Suprapubic skin (tissue), 4 donors: ENCODE measurements around the gene CMKLR1.

ENCODE experiments used
- CTCF ChIP-seq, 2 donors: fragments of 200-600 bp in 1 of 2; fragments of 450-650 bp in 1 of 2; sonication (generic) in 1 of 2; IDR thresholded peaks; one replicate each; pipeline ENCODE4 v1.5.1; 2016 to 2019; ENCODE audit warnings: antibody characterized with exemption in 2 of 2, mild to moderate bottlenecking in 1 of 2, moderate library complexity in 1 of 2
- EP300 ChIP-seq: sonication (generic); formaldehyde crosslinking; IDR thresholded peaks from one replicate; pipeline ENCODE4 v1.6.1; 2017; ENCODE audit warnings: antibody characterized with exemption
- POLR2A ChIP-seq, 2 donors: fragments of 450-650 bp; IDR thresholded peaks; one replicate each; pipeline ENCODE4 v1.6.1; 2017; ENCODE audit warnings: antibody characterized with exemption in 2 of 2, mild to moderate bottlenecking in 2 of 2, moderate library complexity in 2 of 2
- POLR2AphosphoS5 ChIP-seq, 3 donors: sonication (generic); formaldehyde crosslinking; IDR thresholded peaks; one replicate each; pipeline ENCODE4 v1.6.1; 2017; ENCODE audit warnings: antibody characterized with exemption in 3 of 3

- no peak for TF ChIP-seq CTCF (IDR thresholded peaks at IDR 0.05)
- no peak for TF ChIP-seq EP300
- no peak for TF ChIP-seq POLR2AphosphoS5 (IDR thresholded peaks at IDR 0.05)
- TF ChIP-seq POLR2A (IDR thresholded peaks at IDR 0.05): no peak
These were observed 16.1 kb downstream of the CMKLR1 start for GRCh38 chr12:108322998-108323397.
